Measurements from ENCODE around the gene PEX10.

PEX10 gene

DNA sequence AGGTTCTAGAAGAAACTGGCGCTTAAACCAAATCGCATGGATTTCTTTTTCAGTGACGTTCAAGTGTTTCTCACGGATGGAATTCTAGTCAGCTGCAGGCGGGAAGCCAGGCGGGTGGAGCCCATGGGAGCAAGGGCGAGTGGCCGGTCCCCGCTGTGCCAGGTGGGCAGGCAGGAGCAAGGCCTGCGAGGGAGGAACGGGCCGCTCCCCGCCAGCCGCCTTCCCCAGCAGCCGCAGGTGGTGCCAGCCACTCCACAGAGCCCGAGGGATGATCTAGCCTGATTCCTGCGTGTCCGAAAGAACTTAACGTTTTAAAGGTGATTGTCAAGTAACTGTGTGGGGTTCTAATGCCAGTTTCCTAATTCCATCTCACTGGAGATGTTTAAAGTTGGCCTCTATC, 9.1 kb downstream of the PEX10 start:
- DNase-seq = no peak

DNA sequence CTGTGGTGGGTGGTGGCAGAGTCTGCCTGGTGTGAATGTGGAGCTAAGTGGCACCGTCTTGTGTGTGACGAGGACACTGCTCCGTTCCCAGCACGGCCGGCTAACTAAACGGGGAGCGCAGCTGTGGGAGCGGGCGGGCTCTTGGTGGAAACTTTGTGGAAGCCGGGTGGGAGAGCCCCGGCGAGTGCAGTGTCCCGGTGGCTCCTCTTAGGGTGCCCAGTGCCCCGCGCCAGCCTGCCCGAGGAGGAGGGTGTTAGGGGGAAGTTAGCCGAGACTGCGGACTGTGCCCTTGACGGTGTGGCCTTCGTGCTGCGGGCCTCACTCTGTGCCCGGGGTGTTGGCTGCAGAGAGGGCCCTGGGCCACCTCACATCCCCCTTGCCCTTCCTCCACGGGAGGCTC, 9.9 kb downstream of the PEX10 start:
- DNase-seq = no peak

DNA sequence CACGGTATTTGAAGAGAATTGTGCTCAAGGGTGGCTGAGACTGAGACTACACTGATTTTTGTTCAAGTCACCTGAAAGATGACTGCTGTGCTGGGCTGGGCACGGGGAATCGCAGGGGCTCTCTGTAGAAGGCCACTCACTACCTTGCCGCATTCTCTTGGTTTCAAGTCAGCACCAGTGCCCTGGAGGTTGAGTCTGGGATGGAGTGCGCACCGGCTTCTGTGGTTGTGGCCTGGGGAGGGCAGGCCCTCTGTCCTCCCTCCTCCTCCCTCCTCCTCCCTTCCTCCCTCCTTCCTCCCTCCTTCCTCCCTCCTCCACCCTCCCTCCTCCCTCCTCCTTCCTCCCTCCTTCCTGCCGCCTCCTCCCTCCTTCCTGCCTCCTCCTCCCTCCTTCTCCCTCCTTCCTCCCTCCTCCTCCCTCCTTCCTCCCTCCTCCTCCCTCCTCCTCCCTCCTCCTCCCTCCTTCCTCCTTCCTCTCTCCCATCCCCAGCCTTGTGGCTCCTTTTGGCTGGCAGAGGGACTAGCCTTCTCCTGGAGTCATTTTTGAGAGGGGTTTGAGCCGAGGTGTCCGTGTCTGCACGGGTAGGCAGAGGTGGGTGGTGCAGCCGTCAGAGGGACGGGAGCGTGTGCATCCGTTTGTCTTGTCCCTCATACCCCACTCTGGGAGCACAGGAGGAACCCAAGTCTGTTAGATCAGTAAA, 11.3 kb downstream of the PEX10 start:
- no peak for DNase-seq

DNA sequence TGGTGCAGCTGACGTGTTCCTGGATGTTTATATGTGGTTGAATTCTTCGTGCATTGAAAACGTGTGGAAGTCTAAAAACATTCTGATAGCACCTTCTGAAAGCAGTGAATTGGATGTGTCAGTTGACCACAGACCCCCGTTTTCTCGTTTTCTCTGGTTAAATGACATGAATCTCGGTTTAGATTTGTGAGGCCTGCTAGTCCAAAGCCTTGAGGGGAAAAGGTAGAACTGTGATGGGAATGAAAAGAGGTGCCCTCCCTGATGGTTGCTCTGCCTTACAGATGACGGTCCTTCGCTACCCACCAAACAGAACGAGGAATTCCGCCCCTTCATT, 11.8 kb downstream of the PEX10 start:
- no peak for DNase-seq

DNA sequence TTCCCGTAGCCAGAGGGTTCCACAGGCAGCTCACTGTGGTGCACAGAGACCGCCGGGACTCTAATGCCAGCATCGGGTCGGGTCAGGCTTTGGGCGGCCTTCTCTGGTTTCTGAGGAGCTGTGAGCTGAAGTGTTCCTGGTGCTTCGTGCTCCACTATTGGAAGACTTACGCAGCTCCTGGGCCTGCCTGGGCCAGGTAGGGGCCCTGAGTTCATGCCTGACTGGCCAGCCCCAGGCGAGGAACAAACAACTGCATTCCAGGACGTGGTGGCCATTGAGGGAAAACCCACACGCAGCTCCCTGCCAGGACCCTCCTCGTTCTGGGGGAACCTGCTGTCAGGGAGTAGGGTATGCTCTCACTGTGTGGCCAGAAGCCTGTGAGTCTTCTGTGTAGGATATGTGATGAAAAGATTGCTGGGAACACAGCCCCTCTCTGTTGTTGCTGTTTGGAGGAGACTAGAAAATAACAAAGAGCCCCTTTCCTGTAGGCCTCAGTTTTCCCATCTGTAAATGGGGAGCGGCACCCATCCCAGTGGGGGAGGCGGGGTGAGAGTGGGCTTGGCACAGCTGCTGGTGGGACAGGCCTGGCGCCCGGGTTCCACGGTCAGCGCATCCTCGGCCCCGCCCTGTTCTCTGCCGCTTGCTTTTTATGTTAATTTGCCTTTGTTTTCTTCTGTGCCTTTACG, 12.3 kb downstream of the PEX10 start:
- DNase-seq = no peak

DNA sequence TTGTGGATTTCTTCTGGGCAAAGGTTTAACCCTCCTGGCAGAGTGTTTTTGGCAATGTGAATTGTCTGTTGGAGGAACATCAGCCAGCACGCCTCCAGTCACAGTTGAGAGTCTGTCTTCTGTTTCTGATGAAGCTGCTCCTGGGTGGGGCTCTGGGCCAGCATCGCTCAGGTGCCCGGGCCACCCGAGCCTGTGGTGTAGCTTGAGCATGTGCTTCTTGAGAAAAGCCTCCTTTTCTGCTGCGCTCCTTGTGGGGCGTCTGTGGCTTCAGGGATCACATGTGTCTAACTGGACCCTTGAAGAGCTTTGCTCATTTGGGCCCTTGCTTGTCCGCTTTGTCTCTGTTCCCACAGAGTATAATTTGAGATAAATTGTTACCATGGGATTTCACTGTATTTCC, 13.5 kb downstream of the PEX10 start:
- no peak for DNase-seq

DNA sequence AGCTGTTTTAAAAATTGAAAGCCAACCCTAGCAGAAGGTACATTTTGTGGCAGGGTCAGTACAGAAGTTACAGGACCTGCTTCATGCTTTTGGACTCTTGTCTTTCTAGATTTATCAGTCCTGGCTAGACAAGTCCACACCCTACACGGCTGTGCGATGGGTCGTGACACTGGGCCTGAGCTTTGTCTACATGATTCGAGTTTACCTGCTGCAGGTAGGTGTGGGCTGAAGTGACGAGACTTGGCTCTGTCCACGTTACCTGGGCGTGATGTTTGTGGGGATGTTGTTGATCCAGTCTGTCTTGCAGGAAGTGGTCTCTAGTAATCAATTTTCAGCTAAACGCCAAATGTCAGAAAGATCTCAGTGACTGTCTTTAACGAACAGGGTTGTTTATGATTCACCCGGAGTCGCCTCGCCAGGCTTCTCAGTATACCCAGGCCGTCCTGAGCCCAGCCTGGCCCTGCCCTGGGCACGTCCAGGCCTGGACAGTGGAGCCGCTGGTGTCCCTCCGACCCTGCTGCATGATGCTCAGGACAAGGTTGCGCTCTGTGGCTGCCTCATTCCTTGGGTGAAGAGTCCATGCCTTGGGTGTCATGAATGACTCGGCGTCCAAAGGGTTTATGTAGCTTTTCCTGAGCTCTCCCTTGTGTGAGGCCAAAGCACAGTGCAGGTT, 15.2 kb downstream of the PEX10 start:
- no peak for DNase-seq

DNA sequence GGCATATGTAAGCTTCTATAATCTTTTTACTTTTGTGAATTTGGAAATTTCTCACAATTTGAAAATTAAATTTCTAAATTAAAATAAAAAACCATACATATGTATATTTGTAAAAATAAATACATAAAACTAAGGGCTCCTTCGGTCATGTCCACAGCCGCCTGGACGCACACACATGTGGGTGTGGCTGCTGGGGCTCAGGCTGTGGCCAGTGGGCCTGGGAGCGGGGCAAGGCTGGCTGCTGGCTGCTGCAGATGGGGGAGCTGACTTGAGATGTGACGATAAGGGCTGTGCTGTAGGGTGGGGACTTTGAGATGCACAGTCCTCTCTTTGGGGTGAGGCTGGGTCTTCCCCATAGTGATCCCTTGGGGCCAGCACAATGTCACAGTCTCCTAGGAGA, 15.9 kb downstream of the PEX10 start:
- DNase-seq = no peak

DNA sequence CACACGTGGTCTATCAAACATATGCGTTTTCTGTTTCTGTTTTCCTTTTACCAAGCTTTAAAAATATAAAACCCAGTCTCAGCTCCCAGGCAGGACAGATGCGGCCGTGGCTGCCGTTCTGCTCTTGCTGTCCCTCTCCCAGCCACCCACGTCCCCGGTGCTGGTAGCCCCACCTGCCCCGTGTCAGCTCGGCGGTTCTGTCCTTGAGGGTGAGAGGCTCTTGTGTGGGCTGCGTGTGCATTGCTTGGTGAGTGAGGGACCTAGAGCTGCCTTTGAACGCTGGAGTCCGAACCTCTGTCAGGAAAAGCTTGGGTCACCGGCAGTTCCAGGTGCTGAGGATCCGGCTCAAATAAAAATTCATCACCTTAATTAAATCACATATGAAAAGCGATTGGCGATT, 16.3 kb downstream of the PEX10 start:
- DNase-seq = no peak

DNA sequence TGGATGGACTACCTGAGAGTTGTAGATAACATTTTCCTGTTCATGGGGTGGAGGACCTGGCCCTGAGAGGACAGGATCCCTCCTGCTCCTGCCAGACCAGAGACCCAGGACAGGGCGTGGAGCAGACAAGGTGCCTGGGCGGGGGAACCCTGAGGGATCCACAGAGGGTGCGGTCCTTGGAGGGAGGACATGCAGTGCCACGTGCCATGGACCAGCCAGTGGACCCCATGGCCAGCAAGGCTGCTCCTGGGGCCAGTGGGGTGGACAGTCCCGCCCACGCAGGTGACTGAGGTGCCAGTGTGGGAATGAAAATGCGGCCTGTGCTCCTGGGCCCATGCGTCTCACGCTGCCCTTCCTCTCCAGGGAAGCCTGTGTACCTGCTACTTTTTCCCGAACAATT, 17.1 kb downstream of the PEX10 start:
- no peak for DNase-seq

DNA sequence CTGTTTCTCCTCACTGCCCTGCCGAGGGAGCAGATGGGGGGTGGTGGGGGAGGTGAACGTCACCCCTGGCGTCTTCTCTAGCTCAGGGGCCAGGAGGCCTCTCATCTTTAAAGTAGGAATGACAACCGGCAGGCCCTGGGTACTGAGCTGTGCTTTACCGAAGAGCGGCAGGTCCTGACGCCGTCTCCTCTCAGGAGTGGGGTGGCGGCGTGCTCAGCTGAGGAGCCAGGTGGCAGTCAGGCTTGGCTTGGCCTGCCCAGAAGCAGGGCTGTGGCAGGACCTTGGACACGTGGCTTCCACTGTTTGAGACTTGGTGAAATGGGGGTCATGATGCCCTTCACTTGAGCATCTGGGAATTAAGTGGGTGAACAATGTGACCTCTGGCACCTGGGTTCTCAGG, 17.6 kb downstream of the PEX10 start:
- no peak for DNase-seq

DNA sequence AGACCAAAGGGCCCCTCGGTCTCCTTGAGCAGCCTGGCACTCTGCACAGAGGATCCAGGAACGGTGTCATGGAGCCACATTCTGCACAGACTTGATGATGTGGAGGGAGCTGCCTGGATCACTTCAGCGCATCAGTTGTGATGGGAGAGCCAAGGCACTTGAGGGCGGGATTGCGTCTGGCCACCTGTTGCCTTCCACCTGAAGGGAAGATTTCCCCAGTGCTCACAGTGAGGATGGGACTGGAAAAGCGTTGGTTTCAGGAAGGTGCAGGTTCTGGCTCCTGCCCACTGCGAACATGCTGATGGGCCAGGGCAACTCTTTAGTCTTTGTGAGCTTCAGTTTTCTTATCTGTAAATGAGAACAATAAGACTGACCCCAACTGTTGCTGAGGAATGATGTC, 18.1 kb downstream of the PEX10 start:
- no peak for DNase-seq

DNA sequence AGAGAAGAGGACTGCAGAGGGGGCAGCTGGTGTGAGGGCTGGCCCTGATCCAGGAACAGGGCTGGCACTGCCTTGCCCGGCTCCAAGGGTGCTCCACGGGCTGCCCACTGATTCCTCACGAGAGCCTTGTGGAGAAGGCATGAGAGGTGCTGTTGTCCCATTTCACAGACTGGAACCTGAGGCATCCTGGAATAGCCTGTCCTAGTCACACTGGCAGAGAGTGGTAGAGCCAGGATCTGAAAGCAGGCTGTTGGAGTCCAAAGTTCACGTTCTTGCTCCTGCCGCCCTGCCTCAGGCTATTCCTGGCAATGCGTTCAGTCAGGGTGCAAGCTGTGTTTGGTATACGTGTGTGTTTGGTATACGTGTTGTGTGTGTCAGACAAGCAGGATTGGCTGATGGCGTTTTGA, 18.9 kb downstream of the PEX10 start:
- no peak for DNase-seq

DNA sequence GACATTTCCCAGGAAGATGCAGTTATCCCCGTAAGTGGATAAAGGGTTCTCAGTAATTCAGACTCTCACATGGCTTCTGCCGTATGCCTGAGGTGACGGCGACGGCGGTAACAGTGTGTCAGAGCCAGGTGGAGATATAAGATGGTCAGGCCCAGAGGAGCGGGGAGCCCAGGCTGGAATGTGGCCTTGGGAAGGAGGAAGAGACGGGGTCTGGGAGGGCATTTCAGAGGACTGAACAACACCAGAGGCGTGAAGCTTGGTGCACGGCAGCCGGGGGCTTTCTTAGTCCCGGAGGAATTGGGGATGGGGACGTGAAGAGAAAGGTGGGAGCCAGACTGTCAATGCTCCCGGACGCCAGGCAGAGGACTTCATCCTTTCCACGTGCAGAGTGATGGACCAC, 19.7 kb downstream of the PEX10 start:
- no peak for DNase-seq

DNA sequence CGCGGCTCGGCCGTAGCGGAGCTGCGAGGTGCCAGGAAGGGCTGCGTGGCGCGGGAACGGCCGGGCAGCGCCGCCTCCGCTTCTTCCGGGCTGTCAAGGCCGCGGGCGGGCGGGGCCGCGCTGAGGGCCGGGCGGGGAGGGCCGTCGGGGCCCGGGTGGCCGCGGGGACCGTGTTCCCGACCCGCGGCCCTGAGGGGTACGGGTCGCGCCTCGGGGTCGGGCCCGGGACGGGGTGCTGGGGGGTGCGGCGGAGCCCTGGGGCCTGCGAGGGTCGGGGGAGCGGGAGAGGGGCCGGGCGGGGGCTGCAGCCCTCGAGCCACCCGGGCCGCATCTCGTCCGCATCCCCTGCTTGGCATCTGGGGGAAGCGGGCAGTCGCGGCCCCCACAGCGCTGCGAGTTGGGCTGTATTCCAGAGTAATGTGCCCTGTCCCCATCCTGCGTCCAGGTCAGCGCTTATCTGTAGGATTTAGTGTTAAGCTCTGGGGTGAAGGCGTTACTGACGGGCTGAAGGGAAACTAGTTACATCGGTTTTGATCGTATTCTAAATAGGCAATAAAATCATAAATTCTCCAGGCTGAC, 20.3 kb downstream of the PEX10 start:
- no peak for DNase-seq

DNA sequence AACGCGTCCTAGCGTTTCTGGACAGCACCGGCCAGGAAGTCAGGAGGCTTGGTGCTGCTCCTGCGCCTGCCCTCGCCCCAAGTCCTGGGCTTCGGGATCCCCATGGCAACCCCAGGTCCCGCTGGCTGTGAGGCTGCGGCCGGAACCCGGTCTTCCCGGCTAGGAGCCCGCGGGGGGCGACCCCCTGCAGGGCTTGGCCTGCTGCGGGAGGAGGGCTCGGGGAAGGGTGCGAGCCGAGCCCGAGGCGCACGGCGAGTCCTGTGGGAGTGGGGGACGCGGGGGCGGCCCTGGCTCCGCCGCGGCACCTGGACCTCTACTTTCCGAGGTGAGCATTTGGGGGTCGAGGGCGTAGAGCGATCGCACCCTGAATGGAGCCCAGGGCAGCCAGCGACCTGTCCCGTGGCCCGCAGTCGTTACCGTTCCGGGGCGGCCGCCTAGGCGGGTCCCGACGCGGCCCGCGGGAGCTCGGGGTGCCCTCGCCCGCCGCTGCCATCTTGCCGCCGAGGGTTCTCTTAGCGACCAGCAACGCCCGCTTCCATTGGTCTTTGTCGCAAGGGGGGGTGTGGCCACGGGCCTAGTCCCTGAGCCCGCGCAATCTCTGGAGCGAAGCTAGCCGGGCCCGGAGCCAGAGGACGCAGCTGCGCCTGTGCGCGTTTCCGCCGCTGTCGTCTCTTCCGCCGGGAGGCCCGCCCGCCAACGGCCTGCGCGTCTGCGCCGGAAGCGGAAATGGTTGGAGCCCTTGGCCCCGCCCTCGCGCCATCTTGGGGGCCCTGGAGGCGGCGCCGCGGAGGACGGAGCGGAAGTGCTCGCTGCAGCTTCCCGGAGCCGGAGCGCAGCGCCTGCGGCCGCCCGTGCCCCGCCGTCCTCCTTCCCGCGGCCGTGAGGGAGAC, 21.1 kb downstream of the PEX10 start, which contains the start of the genes MORN1 and RER1:
Gene MORN1, minus strand, starts transcription at position 514 of the 890 bp plus-strand sequence. Its CDS starts 21 bp downstream, at position 493.
Gene RER1, plus strand, starts transcription at position 801 of the 890 bp plus-strand sequence. CDS start 3,950 bp downstream, outside the sequence.
- DNase-seq = peak; percentile 94

DNA sequence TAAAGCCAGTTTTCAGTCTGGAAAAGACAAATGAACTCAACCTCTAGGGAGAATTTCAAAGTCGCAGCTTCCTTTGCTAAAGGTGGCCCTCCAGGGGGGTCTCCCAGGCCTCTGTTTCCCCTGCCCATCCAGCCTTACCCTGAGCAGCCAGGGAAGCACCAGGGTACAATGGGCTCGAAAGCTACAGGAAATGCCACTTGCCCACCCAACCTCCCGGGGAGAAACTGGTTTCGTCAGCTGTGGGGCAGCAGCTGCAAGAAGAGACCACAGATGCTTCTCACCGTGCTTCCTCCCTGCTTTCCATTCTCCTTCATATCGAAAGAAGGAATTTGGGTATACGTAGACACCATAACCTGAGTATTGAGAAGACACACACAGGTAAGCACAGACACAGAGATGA, 22.7 kb downstream of the PEX10 start:
- no peak for DNase-seq

DNA sequence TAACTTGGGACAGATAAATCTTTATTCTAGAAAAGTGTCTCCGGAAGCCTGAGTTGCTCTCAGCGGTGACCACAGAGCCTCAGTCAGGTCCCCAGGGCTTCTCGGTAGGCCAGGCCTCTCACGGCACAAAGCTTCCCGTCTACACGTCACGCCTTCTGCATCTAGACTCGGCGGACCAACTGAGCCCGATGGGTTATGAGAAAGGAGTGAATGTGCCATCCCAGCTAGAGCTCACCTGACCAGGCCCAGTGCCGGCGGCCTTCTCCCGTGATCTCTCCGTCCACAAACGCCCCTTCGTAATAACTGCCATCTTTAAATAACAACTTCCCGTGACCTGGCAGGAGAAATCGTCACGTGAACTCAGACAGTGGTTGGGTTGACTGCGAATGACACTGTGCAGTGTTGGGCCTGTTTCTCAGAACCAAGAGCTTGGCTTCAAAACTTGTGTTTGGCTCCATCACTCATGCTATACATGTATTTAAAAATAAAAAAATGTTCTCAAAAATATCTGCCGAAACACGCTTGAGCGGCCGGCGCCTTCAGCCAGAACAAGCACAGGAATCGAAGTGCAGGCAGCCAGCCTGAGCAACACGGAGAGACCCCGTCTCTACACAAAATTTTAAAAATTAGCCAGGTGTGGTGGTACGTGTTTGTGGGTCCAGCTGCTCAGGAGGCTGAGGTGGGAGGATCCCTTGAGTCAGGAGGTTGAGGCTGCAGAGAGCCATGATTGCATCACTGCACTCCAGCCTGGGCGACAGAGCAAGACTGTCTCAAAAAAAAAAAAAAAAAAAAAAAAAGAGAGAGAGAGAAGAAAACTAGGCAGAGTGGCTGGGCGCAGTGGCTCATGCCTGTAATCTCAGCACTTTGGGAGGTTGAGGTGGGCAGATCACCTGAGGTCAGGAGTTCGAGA, 24.1 kb downstream of the PEX10 start:
- DNase-seq = no peak

DNA sequence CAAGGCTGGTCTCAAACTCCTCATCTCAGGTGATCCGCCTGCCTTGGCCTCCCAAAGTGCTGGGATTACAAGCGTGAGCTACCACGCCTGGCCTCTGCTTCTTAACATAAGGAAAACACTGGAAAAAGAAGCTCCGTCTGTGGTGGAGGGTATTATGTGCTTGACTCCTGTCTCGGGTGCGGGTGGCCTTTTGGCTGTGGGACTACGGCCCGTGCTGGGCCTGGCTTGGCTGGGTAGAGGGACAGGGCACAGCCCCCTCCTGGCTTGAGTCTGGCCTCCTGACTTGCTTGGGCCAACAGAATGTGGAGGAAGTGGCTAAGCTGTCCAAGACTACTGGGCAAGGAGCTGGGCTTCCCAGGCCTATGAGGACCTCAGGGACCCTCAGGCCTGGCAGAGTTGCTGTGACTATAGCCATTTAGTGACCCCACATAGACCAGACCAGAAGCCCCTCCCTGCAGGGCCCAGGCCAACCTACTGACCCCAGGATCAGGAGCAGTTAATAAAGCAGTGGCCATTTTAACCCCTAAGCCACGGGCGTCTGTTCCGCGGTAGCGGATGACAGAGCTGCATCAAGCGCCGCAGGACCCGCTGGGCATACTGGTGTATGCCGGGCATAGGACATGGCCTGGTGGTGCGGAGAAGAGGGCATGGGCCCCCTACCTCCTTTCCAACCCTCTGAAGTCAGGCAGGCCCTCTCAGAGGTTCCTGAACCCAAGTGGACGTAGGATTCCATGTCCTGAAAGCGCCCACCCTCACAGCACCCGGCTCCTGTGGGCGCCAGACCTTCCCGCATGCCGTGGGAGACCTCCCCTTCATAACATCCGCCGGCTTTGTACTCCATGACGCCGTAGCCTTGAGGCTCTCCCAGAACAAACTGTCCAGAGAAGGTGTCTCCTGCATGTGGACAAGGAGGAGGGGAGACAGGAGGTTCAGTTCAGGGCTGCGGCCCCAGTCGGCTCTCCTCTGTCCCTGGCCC, 25.4 kb downstream of the PEX10 start:
- no peak for DNase-seq

DNA sequence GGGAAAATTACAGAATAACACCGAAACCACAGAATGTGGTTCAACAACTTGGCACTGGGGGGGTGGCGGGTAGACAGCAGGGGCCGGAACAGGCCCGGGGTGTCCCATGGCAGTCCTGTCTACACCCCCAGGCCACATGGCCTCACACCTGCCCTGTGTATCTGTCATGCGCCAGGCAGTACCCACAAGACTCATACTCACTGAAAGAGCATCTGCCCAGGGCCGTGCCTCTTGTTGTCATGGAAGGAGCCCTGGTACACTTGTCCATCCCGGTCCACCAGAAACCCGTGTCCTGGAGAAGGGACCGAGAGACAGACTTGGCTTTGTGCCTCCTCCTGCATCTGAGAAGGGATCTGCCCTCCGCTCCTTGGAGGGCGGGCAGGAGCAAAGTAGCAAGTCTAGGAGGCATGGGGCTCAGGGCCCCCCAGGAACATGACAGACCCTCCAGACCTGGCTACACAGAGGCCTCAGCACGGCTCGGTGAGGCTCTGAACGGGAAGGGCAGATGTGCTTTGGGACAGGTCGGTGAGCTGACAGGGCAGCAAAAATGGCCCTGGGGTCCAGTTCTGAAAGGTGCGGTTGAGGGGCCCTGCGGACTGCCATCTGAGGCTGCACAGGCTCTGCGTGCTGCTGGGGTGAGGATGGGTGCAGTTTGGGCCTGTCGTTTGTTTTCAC, 26.6 kb downstream of the PEX10 start:
- no peak for DNase-seq
